EL (cell line): ENCODE results near the gene ITPK1.

Experiments
- DNase-seq: peaks from one replicate; pipeline ENCODE4 v3.0.0-alpha.2; 2016

The ITPK1 gene

GRCh38 chr14:92984082-92984788 is 131.5 kb downstream of the ITPK1 start:
- DNase-seq: no peak

DNA sequence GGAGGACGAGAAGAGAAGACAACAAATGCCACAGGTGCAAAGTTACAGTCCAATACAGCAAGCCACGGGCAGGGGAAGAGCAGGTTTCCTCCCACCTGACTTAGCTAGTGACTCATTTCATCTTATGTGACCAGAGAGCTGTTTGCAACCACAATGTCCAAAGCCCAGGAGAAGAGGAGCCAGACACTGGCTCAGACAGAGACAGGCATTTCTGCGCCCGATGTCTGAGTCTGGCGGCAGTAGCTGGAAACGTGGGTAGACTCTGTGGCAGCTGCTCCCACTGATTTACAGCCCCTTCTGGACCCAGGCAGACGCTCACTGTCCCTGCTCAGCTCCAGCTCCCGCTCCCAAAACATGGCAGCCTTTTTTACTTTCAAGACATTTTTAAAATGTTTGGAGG is 132.8 kb downstream of the ITPK1 start:
- DNase-seq: no peak

DNA sequence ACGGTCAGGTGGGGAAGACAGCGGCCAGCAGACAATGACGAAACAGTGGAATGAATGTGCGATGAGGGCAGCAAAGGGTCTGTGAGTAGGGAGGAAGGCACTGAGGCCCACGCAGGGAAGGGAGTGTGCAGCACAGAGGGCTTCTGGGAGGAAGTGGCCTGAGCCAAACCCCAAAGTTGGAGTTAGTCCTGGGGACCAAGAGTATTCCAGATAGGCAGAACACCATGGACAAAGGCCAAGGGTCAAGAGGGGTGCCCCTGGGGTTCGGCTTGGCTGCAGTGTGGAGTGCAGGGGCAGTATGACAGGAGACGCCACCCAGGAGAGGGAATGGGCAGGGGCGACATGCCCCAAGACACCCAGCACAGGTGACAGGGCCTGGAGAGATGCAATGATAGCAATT is 134.0 kb downstream of the ITPK1 start:
- no peak for DNase-seq

GRCh38 chr14:92980866-92981265 is 134.9 kb downstream of the ITPK1 start:
- no peak for DNase-seq

DNA sequence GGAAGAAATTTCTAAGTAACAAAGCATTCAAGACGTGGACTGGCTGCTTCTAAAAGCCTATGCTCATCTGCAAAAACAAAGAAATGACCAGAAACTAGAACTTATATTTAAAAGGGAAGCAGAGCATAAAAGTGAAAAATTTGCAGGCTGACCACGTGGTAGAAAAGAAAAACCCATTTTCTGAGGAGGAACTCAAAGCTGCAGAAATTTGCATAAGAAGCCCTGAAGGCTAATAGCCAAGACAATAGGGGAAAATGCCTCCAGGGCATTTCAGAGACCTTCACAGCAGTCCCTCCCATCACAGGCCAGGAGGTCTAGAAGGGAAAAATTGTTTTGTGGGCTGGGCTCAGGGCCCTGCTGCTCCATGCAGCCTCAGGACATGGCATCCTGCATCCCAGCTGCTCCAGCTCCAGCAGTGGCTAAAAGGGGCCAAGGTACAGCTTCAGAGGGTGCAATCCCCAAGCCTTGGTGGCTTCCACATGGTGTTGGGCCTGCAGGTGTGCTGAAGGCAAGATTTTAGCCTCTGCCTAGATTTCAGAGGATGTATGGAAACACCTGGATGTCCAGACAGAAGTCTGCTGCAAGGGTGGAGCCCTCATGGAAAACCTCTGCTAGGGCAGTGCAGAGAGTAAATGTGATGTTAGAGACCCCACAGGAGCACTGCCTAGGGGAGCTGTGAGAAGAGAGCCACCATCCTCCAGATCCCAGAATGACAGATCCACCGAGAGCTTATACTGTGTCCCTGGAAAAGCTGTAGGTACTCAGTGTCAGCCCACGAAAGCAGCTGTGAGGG is 137.3 kb downstream of the ITPK1 start:
- no peak for DNase-seq

DNA sequence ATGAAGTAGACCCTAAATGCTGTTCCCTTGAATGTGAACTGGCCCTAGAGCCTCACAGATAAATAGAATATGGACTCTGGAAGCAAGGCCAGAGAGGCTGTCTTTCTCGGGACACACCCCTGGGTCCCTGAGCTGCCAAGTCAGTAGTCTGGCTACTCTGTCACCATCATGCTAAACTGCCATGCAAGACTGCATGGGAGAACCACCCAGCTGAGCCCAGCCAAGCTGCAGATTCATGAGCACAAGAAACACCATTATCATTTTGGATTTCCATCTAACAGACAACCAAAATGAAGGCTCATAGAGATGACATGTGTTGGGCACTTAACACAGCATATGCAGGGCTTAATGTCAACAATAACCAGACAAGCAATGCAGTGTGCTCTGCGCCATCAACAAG is 139.5 kb downstream of the ITPK1 start:
- no peak for DNase-seq

DNA sequence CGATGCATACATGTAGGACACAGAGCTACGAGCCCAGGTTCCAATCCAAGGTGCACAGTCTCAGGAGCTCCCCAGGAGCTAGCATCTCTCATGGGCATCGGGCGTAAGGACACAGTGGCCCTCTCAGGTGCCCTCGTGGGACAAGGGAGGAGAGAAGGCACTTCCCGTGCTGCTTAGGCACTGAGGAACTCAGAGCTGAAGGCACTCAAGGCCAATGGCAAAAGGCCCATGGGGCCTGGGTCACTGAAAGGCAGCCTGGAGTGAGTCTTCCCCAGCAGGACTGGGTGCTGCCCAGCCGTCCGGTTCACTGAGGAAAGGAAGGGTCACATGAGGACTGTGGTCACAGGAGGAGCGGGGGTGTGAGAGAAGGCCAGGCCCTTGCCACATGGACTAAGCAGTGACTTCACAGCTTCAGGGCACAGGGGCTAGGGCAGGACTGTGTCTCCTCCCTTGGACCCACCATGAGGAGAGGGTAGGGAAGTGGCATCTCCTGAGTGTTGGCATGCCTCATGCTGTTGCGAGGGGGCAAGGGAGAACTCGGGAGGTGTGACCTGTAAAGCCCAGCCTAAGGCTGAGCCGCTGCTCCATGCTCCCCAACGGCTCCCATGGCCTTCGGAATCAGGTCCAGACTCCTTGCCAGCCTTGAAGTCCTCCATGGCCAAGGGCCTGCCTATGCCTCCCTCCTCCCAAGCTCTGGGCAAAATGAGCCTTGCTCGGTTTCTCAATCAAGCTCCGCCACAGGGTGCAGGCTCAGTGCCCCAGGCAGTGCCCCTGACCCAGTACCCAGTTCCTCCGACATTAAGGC is 141.0 kb downstream of the ITPK1 start:
- DNase-seq: no peak

- peak; percentile 74 for DNase-seq
These were observed 141.8 kb downstream of the ITPK1 start for GRCh38 chr14:92973798-92974372.

GRCh38 chr14:92973261-92973797 is 142.4 kb downstream of the ITPK1 start:
- DNase-seq: peak; percentile 90

DNA sequence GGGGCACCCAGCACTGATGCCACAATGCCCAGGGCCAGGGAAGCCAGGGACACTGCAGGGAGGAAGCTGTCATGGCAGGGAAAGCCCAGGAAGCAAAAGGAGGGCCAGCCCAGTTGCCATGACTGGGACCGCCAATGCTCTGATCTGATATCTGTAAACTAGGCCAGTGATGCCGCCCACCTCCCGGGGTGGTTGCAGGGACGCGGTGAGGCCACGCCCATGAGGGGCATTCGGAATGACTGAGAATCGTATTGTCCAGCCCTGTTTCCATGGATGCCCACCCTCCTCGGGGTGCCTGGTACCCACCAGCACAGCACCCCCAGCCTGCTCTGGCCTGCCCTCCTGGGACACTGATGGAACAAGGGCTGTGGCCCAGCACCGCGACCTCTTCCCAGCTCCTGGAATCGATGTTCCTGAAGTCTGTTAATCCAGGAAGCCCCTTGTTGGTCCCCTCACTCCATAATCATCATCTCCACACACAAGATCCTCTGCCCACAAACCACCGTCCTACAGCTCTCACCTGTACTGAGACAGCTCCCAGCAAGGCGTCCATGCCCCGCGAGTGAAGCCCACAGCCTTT is 144.0 kb downstream of the ITPK1 start:
- DNase-seq: no peak

DNA sequence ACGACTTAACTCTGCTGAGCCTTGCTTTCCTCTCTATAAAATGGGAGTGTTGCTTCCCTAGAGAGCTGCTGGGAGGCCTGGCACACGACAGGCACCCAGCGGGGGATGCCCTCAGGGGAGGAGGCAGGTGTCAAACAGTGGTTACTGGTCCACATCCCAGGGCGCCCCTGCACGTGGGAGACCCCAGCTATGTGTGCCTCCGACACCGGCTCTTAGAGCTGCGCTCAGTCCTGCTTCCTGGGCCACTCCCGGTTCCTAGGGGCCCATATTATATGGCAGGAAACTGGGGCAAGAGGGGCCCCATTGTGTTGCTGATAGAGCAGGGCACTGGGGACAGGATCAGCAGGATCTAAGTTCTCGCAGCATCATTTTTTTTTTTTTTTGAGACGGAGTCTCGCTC is 145.5 kb downstream of the ITPK1 start:
- no peak for DNase-seq

GRCh38 chr14:92969871-92970270 is 145.9 kb downstream of the ITPK1 start:
- DNase-seq: no peak

GRCh38 chr14:92969430-92969829 is 146.3 kb downstream of the ITPK1 start:
- DNase-seq: no peak

DNA sequence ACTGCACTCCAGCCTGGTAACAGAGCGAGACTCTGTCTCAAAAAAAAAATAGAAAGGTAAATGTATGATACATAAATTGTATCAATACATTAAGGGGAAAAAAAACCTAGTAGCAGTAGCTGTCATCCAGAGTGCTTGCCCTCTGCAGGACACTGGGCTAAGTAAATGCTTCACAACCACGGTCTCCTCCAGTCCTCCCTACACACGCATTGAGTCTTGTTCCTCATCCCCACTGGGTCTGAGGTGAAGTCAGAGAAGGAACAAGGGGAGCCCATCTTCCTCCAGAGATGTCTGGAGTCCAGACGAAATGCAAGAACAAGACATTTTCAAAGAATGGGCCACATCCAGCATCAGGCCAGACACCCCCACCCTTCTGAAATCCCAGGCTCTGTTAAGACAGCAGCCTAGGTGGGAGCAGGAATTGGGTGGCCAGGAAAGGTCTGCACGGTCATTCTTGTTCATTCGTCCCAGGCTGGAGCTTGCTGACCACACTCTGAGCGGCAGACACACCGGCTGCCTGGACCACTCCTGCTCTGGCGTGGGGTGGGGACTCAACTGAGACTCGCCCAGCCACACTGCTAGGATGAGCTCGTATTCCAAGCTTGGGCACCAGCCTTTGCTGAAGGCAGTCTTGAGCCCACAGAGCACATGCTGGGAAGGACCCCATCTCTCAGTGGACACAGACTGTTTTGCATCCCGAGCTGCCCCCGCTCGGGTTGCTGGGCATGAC is 147.3 kb downstream of the ITPK1 start:
- no peak for DNase-seq

GRCh38 chr14:92967346-92967926 is 148.3 kb downstream of the ITPK1 start:
- DNase-seq: no peak

DNA sequence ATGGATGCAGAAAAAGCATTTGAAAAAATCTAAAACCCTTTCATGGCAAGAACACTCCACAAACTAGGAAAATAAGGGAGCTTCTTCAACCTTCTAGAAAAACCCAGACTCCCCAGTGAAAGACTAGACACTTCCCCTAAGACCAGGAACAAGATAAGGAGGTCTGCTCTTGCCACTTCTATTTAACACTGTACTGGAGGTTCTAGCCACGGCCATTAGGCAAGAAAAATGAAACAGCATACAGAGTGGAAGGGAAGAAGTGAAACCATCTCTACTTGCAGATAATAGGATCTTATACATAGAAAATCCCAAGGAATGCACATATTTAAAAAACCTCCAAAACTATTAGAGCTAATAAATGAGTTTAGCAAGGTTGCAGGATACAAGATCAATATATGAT is 150.4 kb downstream of the ITPK1 start:
- DNase-seq: no peak

- no peak for DNase-seq
These were observed 151.3 kb downstream of the ITPK1 start for GRCh38 chr14:92964124-92965109.

- no peak for DNase-seq
These were observed 152.2 kb downstream of the ITPK1 start for GRCh38 chr14:92963301-92964123.

- no peak for DNase-seq
These were observed 153.0 kb downstream of the ITPK1 start for GRCh38 chr14:92962831-92963095.
